ENCODE measurements around the gene NR3C1.

The NR3C1 gene

GRCh38 chr5:143413958-143414669 lies 10.6 kb upstream of the NR3C1 start:
- H3K4me3 ChIP-seq (ENCODE audit: low read depth, low read length): peak overlapping the region; percentile 29; the same call in 1 of the 2 replicates
- DNase-seq (ENCODE audit: low read depth): peak; percentile 70
- no peak for TF ChIP-seq CTCF (IDR thresholded peaks at IDR 0.05; ENCODE audit: insufficient read depth, low read depth, low read length, missing control alignments)

GRCh38 chr5:143412661-143413342 lies 9.3 kb upstream of the NR3C1 start:
- TF ChIP-seq CTCF (IDR thresholded peaks at IDR 0.05; ENCODE audit: insufficient read depth, low read depth, low read length, missing control alignments): no peak
- DNase-seq (ENCODE audit: low read depth): no peak

GRCh38 chr5:143409926-143410325 lies 6.4 kb upstream of the NR3C1 start:
- H3K4me3 ChIP-seq (ENCODE audit: low read depth, low read length): no peak overlapping the region
- DNase-seq (ENCODE audit: low read depth): no peak
- TF ChIP-seq CTCF (IDR thresholded peaks at IDR 0.05; ENCODE audit: insufficient read depth, low read depth, low read length, missing control alignments): no peak

More at GRCh38 chr5:143412661-143413342, 9.3 kb upstream of the NR3C1 start:
- no peak overlapping the region for H3K4me3 ChIP-seq (ENCODE audit: low read depth, low read length)

- DNase-seq (ENCODE audit: low read depth): no peak
- peak overlapping the region; percentile 94 for H3K4me3 ChIP-seq (ENCODE audit: low read depth, low read length)
- no peak for TF ChIP-seq CTCF (IDR thresholded peaks at IDR 0.05; ENCODE audit: insufficient read depth, low read depth, low read length, missing control alignments)
Measured at GRCh38 chr5:143406408-143406807, 2.9 kb upstream of the NR3C1 start.

- peak overlapping the region; percentile 94 for H3K4me3 ChIP-seq (ENCODE audit: low read depth, low read length)
- no peak for DNase-seq (ENCODE audit: low read depth)
- no peak for TF ChIP-seq CTCF (IDR thresholded peaks at IDR 0.05; ENCODE audit: insufficient read depth, low read depth, low read length, missing control alignments)
Measured at GRCh38 chr5:143405849-143406098, 2.3 kb upstream of the NR3C1 start.

GRCh38 chr5:143405063-143405848 lies 1.8 kb upstream of the NR3C1 start:
- H3K4me3 ChIP-seq (ENCODE audit: low read depth, low read length): peak overlapping the region; percentile 94
- peak; percentile 97 for DNase-seq (ENCODE audit: low read depth)
- TF ChIP-seq CTCF (IDR thresholded peaks at IDR 0.05; ENCODE audit: insufficient read depth, low read depth, low read length, missing control alignments): peak; percentile 15
